Cerebellar nuclear complex (tissue), 1 donor: ENCODE data around the gene HPRT1.

Experiments used
- DNase-seq, 2 experiments: peaks; one replicate each; lab custom pipeline; 2025; lab: John Stamatoyannopoulos, UW

The HPRT1 gene

DNA sequence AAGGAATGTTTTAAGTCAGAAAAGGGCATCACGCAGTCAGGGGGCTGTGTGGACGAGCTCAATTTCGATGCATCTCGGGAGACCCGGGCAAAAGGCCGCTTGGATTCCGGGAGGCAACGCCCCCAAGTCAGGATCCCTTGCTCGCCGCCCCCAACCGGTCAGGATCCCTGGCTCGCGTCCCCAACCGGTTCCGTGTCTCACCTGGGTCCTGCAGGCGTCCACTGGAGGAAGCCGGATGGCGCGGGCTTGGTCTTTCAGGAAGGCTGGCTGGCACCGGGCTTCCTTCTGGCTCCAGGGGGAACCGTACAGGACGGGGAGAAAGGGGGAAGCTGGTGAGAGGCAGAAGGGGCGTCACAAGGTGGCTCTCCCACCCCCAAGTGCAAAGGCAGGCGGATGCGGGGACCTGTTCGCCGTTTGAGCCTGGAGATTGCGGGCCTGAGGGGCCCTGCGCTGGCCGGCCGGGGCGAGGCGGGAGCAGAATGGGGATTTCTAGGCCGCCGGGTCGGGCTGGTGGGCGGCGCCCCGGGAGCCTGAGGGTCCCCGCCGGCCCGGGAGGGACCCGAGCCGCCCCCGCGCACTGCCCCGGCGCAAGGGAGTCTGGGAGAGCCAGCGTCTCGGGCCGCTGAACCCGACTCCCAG lies 84.7 kb downstream of the HPRT1 start:
- DNase-seq = no peak

DNA sequence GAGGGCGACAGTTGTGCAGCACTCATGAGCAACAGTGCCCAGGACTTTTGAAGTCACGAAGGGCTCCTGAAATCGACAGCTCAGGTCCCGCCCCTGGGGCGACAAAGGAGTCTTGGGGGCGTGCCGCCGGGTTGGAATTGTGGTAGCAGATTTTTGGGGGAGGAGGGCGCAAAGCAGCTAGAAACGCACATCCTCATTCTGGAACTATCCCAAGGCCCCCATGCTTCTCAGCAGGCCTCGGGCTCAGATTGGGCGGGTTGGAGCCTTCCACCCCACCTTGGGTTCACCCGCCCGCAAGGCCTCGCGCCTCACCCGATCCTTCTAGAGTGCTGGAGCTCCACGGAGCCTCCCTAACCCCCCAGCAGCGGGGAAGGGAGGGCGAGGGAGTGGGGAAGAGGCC lies 85.5 kb downstream of the HPRT1 start:
- DNase-seq = no peak

DNA sequence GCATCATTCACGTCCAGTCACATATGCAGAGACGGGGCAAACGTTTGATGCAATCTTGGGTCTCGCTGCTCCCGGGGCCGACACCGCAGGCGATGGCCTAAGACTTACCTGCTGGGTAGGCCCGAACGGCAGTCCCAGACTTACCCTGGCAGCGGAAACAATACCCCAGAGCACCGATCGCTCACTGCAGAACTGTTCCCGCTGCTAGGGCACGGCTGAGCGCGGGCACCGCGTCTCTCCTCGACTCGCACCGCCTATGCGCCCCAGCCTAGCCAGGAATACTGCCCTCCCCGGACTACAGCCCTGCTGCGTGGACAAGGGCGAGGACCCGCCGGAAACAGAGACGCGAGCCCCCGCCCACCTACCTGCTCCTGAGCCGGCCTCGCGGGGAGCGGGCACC lies 86.2 kb downstream of the HPRT1 start:
- no peak for DNase-seq

DNA sequence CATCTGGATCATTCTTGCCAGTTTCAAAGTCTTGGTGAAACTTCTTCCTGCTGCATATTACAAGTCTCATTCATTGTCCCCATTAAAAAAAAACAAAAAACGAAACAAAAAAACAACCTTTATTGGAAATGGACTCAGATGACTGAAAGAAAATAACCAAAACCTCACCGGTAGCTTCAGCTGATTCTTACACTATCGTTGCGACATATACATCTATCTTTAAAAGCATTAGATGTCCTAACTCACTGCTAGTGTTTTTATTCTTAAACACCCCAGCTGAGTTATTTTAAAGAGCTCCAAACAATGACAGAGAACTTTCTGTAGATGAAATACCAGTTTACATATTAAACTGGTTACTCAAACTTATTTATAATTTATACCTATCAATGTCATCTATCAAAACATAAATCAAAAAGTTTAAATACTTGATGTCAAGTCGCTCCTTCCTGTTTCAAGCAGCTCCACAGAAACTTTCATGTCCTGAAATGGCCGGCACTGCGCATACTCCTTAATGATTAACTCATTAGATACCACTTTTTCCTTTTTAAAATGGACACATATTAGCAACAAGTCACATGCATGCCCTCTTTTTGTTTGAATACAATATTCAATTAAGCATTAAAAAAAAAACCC lies 87.2 kb downstream of the HPRT1 start:
- DNase-seq = no peak

DNA sequence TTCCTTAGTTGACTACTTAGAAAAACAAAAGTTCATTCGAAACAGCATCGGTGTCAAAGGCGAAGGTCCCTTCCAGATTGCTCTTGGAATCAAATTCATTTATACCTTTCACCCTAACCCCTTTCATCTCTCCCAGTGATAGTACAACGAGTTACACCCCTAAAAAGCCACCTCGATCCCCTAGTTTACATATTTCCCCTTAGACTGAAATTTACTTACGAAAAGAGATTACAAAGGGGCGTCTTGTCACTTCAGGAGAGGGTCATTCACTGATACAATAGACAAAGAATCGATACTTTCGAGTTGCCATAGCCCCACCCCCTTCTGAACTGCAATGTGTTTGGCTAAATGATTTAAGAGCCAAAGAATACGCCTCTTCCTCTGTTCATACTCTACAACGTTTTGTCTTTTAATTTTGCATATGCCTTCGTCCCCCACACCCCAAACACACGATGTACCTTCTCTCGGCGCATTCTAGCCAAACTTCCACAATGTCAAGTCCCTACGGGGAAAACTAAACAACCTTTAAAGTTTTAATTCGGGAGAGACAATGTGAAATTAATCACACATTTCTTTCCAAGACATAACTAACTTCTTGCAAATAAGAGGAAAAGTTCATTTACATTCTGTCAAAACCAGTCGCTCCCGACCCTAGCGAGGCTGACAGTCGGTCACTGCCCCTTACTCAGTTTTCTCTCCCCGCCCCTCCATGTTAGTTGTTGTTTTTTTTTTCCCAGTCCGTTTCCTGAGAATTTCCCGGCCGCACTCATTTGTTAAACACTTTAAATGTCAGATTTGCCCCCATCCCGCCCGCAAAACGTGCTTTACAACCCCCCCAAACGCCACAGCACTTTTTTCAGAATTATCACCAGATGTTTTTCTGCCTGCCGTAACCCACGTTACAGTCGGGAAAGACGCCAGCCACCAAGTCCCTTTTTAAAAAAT lies 88.6 kb downstream of the HPRT1 start:
- DNase-seq = no peak
